ENCODE results near the gene PRPF18. TPM values are rescaled to one million over a fixed set of nuclear protein-coding genes. Genes with fewer than 3 reads are reported as not detected.

Gene PRPF18
- total RNA-seq, 1 experiment from 2014 or later: 13.4 TPM

DNA sequence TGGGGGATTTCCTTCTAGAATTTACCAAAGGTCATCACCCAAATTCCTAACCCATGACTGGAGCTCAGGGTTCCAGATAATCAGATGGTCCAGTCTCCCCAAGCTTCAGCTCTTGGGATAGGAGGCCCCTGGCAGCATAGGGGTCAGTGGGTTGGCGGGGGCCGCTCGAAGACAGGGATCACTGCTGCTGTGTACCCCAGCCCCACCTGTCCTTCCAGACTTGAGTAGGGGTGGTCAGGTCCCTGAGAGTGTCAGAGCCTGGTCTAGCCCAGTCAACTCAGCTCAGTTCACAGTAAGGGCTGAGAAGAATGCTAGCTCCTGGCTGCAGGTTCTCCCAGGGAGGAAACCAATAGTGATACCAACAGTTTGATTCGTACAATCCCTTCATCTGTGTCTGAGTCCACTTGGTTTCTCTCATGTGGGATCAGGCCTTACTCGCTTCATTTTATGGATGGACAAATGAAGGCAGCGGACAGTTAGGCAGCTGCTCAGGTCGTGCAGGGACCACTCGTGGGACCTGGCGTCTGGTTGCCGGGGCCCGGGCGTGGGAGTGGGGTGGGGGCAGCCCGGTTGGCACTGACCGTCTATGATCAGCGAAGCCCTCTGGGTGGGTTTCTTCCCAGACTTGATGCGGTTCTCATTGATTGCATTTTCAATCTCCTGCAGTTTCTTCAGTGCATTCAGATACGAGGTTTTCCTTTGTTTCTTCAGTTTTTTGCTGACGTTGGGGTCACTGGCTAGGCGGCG, 78.9 kb downstream of the PRPF18 start:
- DNase-seq (ENCODE audit: low spot score) (no peak), ATAC-seq (no peak)
- Mint-ChIP-seq H3K4me3 (no peak overlapping the region), H3K27ac (no peak overlapping the region), H3K9me3 (no peaks in the 10 kb centered on the region), H3K36me3 (peaks cover 17% of the 10 kb centered on the region), H3K27me3 (ENCODE audit: low read depth) (no peaks in the 10 kb centered on the region), H3K4me1 (peaks cover 21% of the 10 kb centered on the region)
- TF ChIP-seq ELF4 (CRISPR knock-in tag; IDR thresholded peaks at IDR 0.05; ENCODE audit: low read depth) (no peak), RORB (CRISPR knock-in tag; IDR thresholded peaks at IDR 0.05) (no peak), FOXK1 (CRISPR knock-in tag; IDR thresholded peaks at IDR 0.05) (no peak), TP53 (CRISPR knock-in tag; IDR thresholded peaks at IDR 0.05) (no peak), ATF3 (CRISPR knock-in tag; conservative IDR thresholded peaks at IDR 0.05) (no peak), PRRX2 (CRISPR knock-in tag; IDR thresholded peaks at IDR 0.05) (no peak), SMAD3 (CRISPR knock-in tag; IDR thresholded peaks at IDR 0.05; ENCODE audit: borderline replicate concordance) (no peak), ZNF121 (CRISPR knock-in tag; IDR thresholded peaks at IDR 0.05) (no peak), CBFB (CRISPR knock-in tag; IDR thresholded peaks at IDR 0.05; ENCODE audit: low read depth) (no peak), ZNF396 (CRISPR knock-in tag; IDR thresholded peaks at IDR 0.05; ENCODE audit: borderline replicate concordance) (no peak), ZNF532 (CRISPR knock-in tag; IDR thresholded peaks at IDR 0.05; ENCODE audit: borderline replicate concordance) (no peak), ATF1 (CRISPR knock-in tag; IDR thresholded peaks at IDR 0.05) (no peak), ESRRA (CRISPR knock-in tag; IDR thresholded peaks at IDR 0.05; ENCODE audit: borderline replicate concordance) (no peak), NR3C1 (CRISPR knock-in tag; conservative IDR thresholded peaks at IDR 0.05; ENCODE audit: low read depth) (no peak), ZBTB21 (CRISPR knock-in tag; IDR thresholded peaks at IDR 0.05; ENCODE audit: borderline replicate concordance) (no peak)
- TF ChIP-seq, protein P1, sequence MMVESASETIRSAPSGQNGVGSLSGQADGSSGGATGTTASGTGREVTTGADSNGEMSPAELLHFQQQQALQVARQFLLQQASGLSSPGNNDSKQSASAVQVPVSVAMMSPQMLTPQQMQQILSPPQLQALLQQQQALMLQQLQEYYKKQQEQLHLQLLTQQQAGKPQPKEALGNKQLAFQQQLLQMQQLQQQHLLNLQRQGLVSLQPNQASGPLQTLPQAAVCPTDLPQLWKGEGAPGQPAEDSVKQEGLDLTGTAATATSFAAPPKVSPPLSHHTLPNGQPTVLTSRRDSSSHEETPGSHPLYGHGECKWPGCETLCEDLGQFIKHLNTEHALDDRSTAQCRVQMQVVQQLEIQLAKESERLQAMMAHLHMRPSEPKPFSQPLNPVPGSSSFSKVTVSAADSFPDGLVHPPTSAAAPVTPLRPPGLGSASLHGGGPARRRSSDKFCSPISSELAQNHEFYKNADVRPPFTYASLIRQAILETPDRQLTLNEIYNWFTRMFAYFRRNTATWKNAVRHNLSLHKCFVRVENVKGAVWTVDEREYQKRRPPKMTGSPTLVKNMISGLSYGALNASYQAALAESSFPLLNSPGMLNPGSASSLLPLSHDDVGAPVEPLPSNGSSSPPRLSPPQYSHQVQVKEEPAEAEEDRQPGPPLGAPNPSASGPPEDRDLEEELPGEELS (CRISPR knock-in tag; IDR thresholded peaks at IDR 0.05): no peak
- TF ChIP-seq, protein P2, sequence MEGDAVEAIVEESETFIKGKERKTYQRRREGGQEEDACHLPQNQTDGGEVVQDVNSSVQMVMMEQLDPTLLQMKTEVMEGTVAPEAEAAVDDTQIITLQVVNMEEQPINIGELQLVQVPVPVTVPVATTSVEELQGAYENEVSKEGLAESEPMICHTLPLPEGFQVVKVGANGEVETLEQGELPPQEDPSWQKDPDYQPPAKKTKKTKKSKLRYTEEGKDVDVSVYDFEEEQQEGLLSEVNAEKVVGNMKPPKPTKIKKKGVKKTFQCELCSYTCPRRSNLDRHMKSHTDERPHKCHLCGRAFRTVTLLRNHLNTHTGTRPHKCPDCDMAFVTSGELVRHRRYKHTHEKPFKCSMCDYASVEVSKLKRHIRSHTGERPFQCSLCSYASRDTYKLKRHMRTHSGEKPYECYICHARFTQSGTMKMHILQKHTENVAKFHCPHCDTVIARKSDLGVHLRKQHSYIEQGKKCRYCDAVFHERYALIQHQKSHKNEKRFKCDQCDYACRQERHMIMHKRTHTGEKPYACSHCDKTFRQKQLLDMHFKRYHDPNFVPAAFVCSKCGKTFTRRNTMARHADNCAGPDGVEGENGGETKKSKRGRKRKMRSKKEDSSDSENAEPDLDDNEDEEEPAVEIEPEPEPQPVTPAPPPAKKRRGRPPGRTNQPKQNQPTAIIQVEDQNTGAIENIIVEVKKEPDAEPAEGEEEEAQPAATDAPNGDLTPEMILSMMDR (IDR thresholded peaks at IDR 0.05): no peak
- POLR2A ChIA-PET: no interaction called here
- CTCF ChIA-PET: no interaction called here

DNA sequence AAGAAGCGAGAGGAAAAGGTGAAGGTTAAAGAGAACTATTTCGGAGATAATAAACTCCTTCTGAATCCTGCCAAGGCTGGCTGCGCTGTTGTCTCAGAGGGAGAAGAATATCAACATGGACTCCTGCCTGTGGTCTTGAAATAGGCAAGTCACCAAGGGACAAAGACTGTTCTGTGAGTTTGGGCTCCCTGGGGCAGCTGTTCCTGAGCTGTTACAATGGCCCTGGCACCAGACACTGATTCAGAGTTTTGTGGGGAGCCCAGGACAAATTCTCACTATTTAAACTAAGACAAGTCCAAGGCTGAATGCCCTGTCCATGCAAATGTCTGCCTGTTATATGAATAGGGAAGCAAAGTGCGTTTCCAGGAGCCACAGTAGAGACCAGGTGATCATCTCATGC, 81.4 kb downstream of the PRPF18 start:
- no peak for ATAC-seq
- H3K27ac Mint-ChIP-seq: peak overlapping the region; percentile 76; the same call in 1 of the 2 replicates
- H3K9me3 Mint-ChIP-seq: no peaks in the 10 kb centered on the region
- ChIA-PET CTCF (interaction anchor here (0.6 kb wide), 1 partner anchor 109 kb away, joined by 3 read pairs; no protein-coding TSS in a partner anchor), POLR2A (no interaction called here)
- DNase-seq (ENCODE audit: low spot score): no peak
- TF ChIP-seq ELF4 (CRISPR knock-in tag; IDR thresholded peaks at IDR 0.05; ENCODE audit: low read depth) (no peak), USF2 (CRISPR knock-in tag; IDR thresholded peaks at IDR 0.05) (no peak), ZNF423 (CRISPR knock-in tag; IDR thresholded peaks at IDR 0.05) (no peak)
- TF ChIP-seq, protein P2 (IDR thresholded peaks at IDR 0.05): no peak
- TF ChIP-seq, protein P3, sequence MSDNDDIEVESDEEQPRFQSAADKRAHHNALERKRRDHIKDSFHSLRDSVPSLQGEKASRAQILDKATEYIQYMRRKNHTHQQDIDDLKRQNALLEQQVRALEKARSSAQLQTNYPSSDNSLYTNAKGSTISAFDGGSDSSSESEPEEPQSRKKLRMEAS (CRISPR knock-in tag; IDR thresholded peaks at IDR 0.05): no peak
- H3K27me3 Mint-ChIP-seq (ENCODE audit: low read depth): no peaks in the 10 kb centered on the region
- peaks cover 31% of the 10 kb centered on the region for H3K4me1 Mint-ChIP-seq
- H3K4me3 Mint-ChIP-seq: no peak overlapping the region
- peaks cover 17% of the 10 kb centered on the region for H3K36me3 Mint-ChIP-seq
